Keratinocyte (primary cell): ENCODE measurements around the gene MINDY1.

ENCODE experiments used
- CTCF ChIP-seq, 3 experiments: IDR thresholded peaks in 1 of 3; conservative IDR thresholded peaks in 1 of 3; optimal IDR thresholded peaks in 1 of 3; 2 replicates in 2 of 3; 3 replicates in 1 of 3; pipeline versions ENCODE3 to v1.5.1; 2011; ENCODE audit warnings: low read length in 3 of 3, mild to moderate bottlenecking in 3 of 3, moderate library complexity in 2 of 3, control low read depth in 1 of 3, inconsistent platforms in 1 of 3; ENCODE audit not compliant: insufficient read depth in 2 of 3; ENCODE audit errors: extremely low read depth in 1 of 3
- EZH2 ChIP-seq: IDR thresholded peaks from one replicate; pipeline ENCODE4 v1.6.1; 2012; ENCODE audit warnings: inconsistent platforms, mild to moderate bottlenecking, low read length, moderate library complexity

GRCh38 chr1:151037032-151037431 lies 30.3 kb upstream of the MINDY1 start:
- no peak for TF ChIP-seq CTCF (optimal IDR thresholded peaks at IDR 0.05 in 1 of 3, IDR thresholded peaks at IDR 0.05 in 1 of 3, conservative IDR thresholded peaks at IDR 0.05 in 1 of 3; ENCODE audit: extremely low read depth in 1 of 3, insufficient read depth in 2 of 3, low read length in 3 of 3)
- no peak for TF ChIP-seq EZH2
